GM12892 (cell line): Measurements from ENCODE around the gene RPL37.
"Not testable (repeated sequence)": the region's sequence is repeated elsewhere in the genome, so short reads cannot be mapped to it uniquely, and the experiment has no call there.

Experiments used
- DNase-seq: peaks from one replicate; pipeline ENCODE4 v3.0.0; 2011; ENCODE audit not compliant: insufficient read length
- FAIRE-seq: peaks from 2 replicates; lab custom pipeline; 2011; peaks lifted over from hg19 to GRCh38; lab: Jason Lieb, UNC
- POLR2A ChIP-seq: IDR thresholded peaks from 2 replicates; pipeline ENCODE4 v1.6.1; 2011; ENCODE audit warnings: low read depth, low read length, control low read depth
- POLR2AphosphoS5 ChIP-seq: IDR thresholded peaks from 2 replicates; pipeline ENCODE4 v1.6.1; 2011; ENCODE audit warnings: low read depth, low read length, control low read depth
- TAF1 ChIP-seq: IDR thresholded peaks from 2 replicates; pipeline ENCODE4 v1.6.1; 2011; ENCODE audit warnings: low read depth, mild to moderate bottlenecking, control low read depth, low read length, borderline replicate concordance

RPL37 gene

GRCh38 chr5:40790947-40791593 is 44.0 kb downstream of the RPL37 start:
- DNase-seq, result no peak
- no peak for FAIRE-seq
- no peak for TF ChIP-seq POLR2A
- TF ChIP-seq POLR2AphosphoS5, result no peak
- TF ChIP-seq TAF1, result no peak

- DNase-seq, FAIRE-seq: not testable (repeated sequence)
Observed at GRCh38 chr5:40788941-40789340, 46.1 kb downstream of the RPL37 start.

- no peak for DNase-seq
- FAIRE-seq, result no peak
- TF ChIP-seq TAF1 (no peak), POLR2AphosphoS5 (no peak), POLR2A (no peak)
Observed at GRCh38 chr5:40787986-40788385, 47.0 kb downstream of the RPL37 start.

- FAIRE-seq, DNase-seq: not testable (repeated sequence)
Observed at GRCh38 chr5:40786664-40787063, 48.4 kb downstream of the RPL37 start.

- DNase-seq (no peak), FAIRE-seq (no peak)
- TF ChIP-seq TAF1 (no peak), POLR2A (no peak), POLR2AphosphoS5 (no peak)
Observed at GRCh38 chr5:40784916-40785315, 50.1 kb downstream of the RPL37 start.

- DNase-seq (no peak), FAIRE-seq (no peak)
- TF ChIP-seq TAF1, result no peak
- TF ChIP-seq POLR2A, result no peak
- no peak for TF ChIP-seq POLR2AphosphoS5
Observed at GRCh38 chr5:40784027-40784653, 50.9 kb downstream of the RPL37 start.

GRCh38 chr5:40781843-40782409 is 53.1 kb downstream of the RPL37 start:
- FAIRE-seq (no peak), DNase-seq (no peak)
- TF ChIP-seq TAF1 (no peak), POLR2AphosphoS5 (no peak)

GRCh38 chr5:40780858-40781257 is 54.2 kb downstream of the RPL37 start:
- DNase-seq (no peak), FAIRE-seq (no peak)
- TF ChIP-seq TAF1, result no peak
- TF ChIP-seq POLR2A, result no peak
- TF ChIP-seq POLR2AphosphoS5, result no peak

GRCh38 chr5:40780199-40780598 is 54.8 kb downstream of the RPL37 start:
- FAIRE-seq, result no peak

GRCh38 chr5:40779561-40779960 is 55.5 kb downstream of the RPL37 start:
- TF ChIP-seq TAF1 (no peak), POLR2A (no peak), POLR2AphosphoS5 (no peak)
- DNase-seq (no peak), FAIRE-seq (no peak)

More at GRCh38 chr5:40780199-40780598, 54.8 kb downstream of the RPL37 start:
- no peak for DNase-seq
- TF ChIP-seq POLR2A (no peak), POLR2AphosphoS5 (no peak), TAF1 (no peak)

- no peak for FAIRE-seq
- TF ChIP-seq POLR2A (no peak), TAF1 (no peak), POLR2AphosphoS5 (no peak)
- DNase-seq, result no peak
Observed at GRCh38 chr5:40778133-40778532, 56.9 kb downstream of the RPL37 start.

GRCh38 chr5:40776658-40776977 is 58.4 kb downstream of the RPL37 start:
- no peak for FAIRE-seq

GRCh38 chr5:40775846-40776657 is 59.0 kb downstream of the RPL37 start:
- DNase-seq (no peak), FAIRE-seq (no peak)
- no peak for TF ChIP-seq TAF1
- TF ChIP-seq POLR2AphosphoS5, result no peak
- TF ChIP-seq POLR2A, result no peak

More at GRCh38 chr5:40776658-40776977, 58.4 kb downstream of the RPL37 start:
- TF ChIP-seq POLR2AphosphoS5 (no peak), POLR2A (no peak), TAF1 (no peak)
- no peak for DNase-seq
